ENCODE measurements around the gene SIGLEC14.
A peak's percentile ranks its signal among the peaks of the same experiment; 100 is the strongest.
"Not testable (repeated sequence)": the region's sequence is repeated elsewhere in the genome, so short reads cannot be mapped to it uniquely, and the experiment has no call there.

The SIGLEC14 gene

GRCh38 chr19:51646730-51647129 lies at the start of gene SIGLEC14:
Gene SIGLEC14, minus strand, starts transcription at chr19:51646825. Its CDS starts 66 bp downstream, at chr19:51646759.
- DNase-seq: not testable (repeated sequence)

- no peak for DNase-seq
Observed at GRCh38 chr19:51695702-51696315, 49.2 kb upstream of the SIGLEC14 start.

GRCh38 chr19:51695088-51695487 lies 48.5 kb upstream of the SIGLEC14 start:
- no peak for DNase-seq

- no peak for DNase-seq
Observed at GRCh38 chr19:51694318-51695085, 47.9 kb upstream of the SIGLEC14 start.

- no peak for DNase-seq
Observed at GRCh38 chr19:51693819-51694218, 47.2 kb upstream of the SIGLEC14 start.

GRCh38 chr19:51693260-51693659 lies 46.6 kb upstream of the SIGLEC14 start, which contains the start of gene SPACA6:
Gene SPACA6, plus strand, starts transcription at chr19:51693330. Its CDS starts 197 bp downstream, at chr19:51693527.
- DNase-seq: no peak

- DNase-seq: no peak
Observed at GRCh38 chr19:51692468-51692867, 45.8 kb upstream of the SIGLEC14 start.

- DNase-seq: no peak
Observed at GRCh38 chr19:51691584-51692428, 45.2 kb upstream of the SIGLEC14 start.

GRCh38 chr19:51691074-51691583 lies 44.5 kb upstream of the SIGLEC14 start:
- DNase-seq: no peak

- no peak for DNase-seq
Observed at GRCh38 chr19:51690454-51691073, 43.9 kb upstream of the SIGLEC14 start.

- DNase-seq: no peak
Observed at GRCh38 chr19:51689751-51690453, 43.3 kb upstream of the SIGLEC14 start.

- DNase-seq: peak; percentile 9
Observed at GRCh38 chr19:51688671-51689571, 42.3 kb upstream of the SIGLEC14 start.

- no peak for DNase-seq
Observed at GRCh38 chr19:51687791-51688670, 41.4 kb upstream of the SIGLEC14 start.

- DNase-seq: no peak
Observed at GRCh38 chr19:51686171-51686570, 39.5 kb upstream of the SIGLEC14 start.

- no peak for DNase-seq
Observed at GRCh38 chr19:51681286-51681941, 34.8 kb upstream of the SIGLEC14 start.

- no peak for DNase-seq
Observed at GRCh38 chr19:51680474-51680873, 33.8 kb upstream of the SIGLEC14 start.

GRCh38 chr19:51676566-51677083 lies 30.0 kb upstream of the SIGLEC14 start:
- DNase-seq: no peak

GRCh38 chr19:51675911-51676565 lies 29.4 kb upstream of the SIGLEC14 start:
- not testable (repeated sequence) for DNase-seq
